WTC11 (cell line): ENCODE results near the gene CCDC126.

ENCODE experiments used
- CREM ChIP-seq: sonication (generic); formaldehyde crosslinking; IDR thresholded peaks from 2 replicates; pipeline ENCODE4 v1.8.1; 2022; ENCODE audit warnings: mild to moderate bottlenecking, missing genetic modification reagents, moderate library complexity
- GRHL2 ChIP-seq: fragments of 250-450 bp; sonication (Bioruptor Pico); IDR thresholded peaks from 2 replicates; pipeline ENCODE4 v1.8.0; 2022; ENCODE audit warnings: mild to moderate bottlenecking, moderate library complexity; ENCODE audit not compliant: insufficient replicate concordance, severe bottlenecking
- GTF2I ChIP-seq: fragments of 250-450 bp; sonication (Bioruptor Pico); conservative IDR thresholded peaks from 2 replicates; pipeline ENCODE4 v1.4.0; 2021; ENCODE audit warnings: mild to moderate bottlenecking
- SMAD4 ChIP-seq: sonication (generic); formaldehyde crosslinking; IDR thresholded peaks from 2 replicates; pipeline ENCODE4 v1.8.0; 2022; ENCODE audit warnings: mild to moderate bottlenecking, missing genetic modification reagents
- ZNF416 ChIP-seq: fragments of 250-450 bp; sonication (Bioruptor Pico); IDR thresholded peaks from 2 replicates; pipeline ENCODE4 v1.9.0; 2021; ENCODE audit warnings: mild to moderate bottlenecking, inconsistent platforms
- TF ChIP-seq, protein P1 (sequence below): fragments of 200-600 bp; IDR thresholded peaks from 2 replicates; pipeline ENCODE4 v1.8.0; 2022; ENCODE audit warnings: antibody characterized with exemption
- TF ChIP-seq, protein P2 (sequence below): sonication (generic); formaldehyde crosslinking; IDR thresholded peaks from 2 replicates; pipeline ENCODE4 v1.8.1; 2023; ENCODE audit warnings: mild to moderate bottlenecking, missing genetic modification reagents, moderate library complexity
- TF ChIP-seq, protein P3 (sequence below): sonication (generic); formaldehyde crosslinking; IDR thresholded peaks from 2 replicates; pipeline ENCODE4 v1.8.0; 2022; ENCODE audit warnings: mild to moderate bottlenecking, missing genetic modification reagents
- TF ChIP-seq, protein P4 (sequence below): fragments of 250-450 bp; sonication (Bioruptor Pico); IDR thresholded peaks from 2 replicates; pipeline ENCODE4 v1.9.0; 2021; ENCODE audit warnings: mild to moderate bottlenecking
- TF ChIP-seq, protein P5 (sequence below): sonication (generic); formaldehyde crosslinking; IDR thresholded peaks from 2 replicates; pipeline ENCODE4 v1.8.0; 2022; ENCODE audit warnings: missing genetic modification reagents
- TF ChIP-seq, protein P6 (sequence below): fragments of 250-450 bp; sonication (Bioruptor Pico); IDR thresholded peaks from 2 replicates; pipeline ENCODE4 v1.9.0; 2021; ENCODE audit warnings: mild to moderate bottlenecking

DNA sequence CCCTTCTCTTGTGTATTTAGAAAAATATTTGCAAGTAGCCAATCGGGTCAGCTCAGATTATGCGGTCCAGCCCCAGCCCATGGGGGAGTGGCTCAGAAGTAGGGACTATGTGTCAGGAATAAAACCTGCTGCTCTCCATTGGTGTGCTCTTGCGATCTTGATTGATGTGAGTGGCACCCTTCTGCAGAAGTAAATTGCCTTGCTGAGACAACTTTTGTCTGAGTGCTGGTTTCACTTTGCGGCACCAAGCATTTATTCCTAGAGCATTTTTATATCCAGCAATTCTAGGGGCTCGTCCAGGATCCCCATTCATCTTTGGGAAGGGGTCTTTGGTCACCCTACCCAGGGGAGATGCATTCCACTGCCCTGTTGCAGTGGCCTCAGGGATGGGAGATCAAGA, 56.8 kb downstream of the CCDC126 start:
- TF ChIP-seq, protein P1, sequence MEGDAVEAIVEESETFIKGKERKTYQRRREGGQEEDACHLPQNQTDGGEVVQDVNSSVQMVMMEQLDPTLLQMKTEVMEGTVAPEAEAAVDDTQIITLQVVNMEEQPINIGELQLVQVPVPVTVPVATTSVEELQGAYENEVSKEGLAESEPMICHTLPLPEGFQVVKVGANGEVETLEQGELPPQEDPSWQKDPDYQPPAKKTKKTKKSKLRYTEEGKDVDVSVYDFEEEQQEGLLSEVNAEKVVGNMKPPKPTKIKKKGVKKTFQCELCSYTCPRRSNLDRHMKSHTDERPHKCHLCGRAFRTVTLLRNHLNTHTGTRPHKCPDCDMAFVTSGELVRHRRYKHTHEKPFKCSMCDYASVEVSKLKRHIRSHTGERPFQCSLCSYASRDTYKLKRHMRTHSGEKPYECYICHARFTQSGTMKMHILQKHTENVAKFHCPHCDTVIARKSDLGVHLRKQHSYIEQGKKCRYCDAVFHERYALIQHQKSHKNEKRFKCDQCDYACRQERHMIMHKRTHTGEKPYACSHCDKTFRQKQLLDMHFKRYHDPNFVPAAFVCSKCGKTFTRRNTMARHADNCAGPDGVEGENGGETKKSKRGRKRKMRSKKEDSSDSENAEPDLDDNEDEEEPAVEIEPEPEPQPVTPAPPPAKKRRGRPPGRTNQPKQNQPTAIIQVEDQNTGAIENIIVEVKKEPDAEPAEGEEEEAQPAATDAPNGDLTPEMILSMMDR: no peak
- TF ChIP-seq, protein P2, sequence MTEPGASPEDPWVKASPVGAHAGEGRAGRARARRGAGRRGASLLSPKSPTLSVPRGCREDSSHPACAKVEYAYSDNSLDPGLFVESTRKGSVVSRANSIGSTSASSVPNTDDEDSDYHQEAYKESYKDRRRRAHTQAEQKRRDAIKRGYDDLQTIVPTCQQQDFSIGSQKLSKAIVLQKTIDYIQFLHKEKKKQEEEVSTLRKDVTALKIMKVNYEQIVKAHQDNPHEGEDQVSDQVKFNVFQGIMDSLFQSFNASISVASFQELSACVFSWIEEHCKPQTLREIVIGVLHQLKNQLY (CRISPR knock-in tag): no peak
- TF ChIP-seq, protein P3, sequence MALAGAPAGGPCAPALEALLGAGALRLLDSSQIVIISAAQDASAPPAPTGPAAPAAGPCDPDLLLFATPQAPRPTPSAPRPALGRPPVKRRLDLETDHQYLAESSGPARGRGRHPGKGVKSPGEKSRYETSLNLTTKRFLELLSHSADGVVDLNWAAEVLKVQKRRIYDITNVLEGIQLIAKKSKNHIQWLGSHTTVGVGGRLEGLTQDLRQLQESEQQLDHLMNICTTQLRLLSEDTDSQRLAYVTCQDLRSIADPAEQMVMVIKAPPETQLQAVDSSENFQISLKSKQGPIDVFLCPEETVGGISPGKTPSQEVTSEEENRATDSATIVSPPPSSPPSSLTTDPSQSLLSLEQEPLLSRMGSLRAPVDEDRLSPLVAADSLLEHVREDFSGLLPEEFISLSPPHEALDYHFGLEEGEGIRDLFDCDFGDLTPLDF: no peak
- no peak for TF ChIP-seq GTF2I (CRISPR knock-in tag)
- no peak for TF ChIP-seq SMAD4 (CRISPR knock-in tag)
- TF ChIP-seq, protein P4, sequence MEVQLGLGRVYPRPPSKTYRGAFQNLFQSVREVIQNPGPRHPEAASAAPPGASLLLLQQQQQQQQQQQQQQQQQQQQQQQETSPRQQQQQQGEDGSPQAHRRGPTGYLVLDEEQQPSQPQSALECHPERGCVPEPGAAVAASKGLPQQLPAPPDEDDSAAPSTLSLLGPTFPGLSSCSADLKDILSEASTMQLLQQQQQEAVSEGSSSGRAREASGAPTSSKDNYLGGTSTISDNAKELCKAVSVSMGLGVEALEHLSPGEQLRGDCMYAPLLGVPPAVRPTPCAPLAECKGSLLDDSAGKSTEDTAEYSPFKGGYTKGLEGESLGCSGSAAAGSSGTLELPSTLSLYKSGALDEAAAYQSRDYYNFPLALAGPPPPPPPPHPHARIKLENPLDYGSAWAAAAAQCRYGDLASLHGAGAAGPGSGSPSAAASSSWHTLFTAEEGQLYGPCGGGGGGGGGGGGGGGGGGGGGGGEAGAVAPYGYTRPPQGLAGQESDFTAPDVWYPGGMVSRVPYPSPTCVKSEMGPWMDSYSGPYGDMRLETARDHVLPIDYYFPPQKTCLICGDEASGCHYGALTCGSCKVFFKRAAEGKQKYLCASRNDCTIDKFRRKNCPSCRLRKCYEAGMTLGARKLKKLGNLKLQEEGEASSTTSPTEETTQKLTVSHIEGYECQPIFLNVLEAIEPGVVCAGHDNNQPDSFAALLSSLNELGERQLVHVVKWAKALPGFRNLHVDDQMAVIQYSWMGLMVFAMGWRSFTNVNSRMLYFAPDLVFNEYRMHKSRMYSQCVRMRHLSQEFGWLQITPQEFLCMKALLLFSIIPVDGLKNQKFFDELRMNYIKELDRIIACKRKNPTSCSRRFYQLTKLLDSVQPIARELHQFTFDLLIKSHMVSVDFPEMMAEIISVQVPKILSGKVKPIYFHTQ (CRISPR knock-in tag): no peak
- TF ChIP-seq ZNF416 (CRISPR knock-in tag): no peak
- TF ChIP-seq, protein P5, sequence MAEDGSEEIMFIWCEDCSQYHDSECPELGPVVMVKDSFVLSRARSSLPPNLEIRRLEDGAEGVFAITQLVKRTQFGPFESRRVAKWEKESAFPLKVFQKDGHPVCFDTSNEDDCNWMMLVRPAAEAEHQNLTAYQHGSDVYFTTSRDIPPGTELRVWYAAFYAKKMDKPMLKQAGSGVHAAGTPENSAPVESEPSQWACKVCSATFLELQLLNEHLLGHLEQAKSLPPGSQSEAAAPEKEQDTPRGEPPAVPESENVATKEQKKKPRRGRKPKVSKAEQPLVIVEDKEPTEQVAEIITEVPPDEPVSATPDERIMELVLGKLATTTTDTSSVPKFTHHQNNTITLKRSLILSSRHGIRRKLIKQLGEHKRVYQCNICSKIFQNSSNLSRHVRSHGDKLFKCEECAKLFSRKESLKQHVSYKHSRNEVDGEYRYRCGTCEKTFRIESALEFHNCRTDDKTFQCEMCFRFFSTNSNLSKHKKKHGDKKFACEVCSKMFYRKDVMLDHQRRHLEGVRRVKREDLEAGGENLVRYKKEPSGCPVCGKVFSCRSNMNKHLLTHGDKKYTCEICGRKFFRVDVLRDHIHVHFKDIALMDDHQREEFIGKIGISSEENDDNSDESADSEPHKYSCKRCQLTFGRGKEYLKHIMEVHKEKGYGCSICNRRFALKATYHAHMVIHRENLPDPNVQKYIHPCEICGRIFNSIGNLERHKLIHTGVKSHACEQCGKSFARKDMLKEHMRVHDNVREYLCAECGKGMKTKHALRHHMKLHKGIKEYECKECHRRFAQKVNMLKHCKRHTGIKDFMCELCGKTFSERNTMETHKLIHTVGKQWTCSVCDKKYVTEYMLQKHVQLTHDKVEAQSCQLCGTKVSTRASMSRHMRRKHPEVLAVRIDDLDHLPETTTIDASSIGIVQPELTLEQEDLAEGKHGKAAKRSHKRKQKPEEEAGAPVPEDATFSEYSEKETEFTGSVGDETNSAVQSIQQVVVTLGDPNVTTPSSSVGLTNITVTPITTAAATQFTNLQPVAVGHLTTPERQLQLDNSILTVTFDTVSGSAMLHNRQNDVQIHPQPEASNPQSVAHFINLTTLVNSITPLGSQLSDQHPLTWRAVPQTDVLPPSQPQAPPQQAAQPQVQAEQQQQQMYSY (CRISPR knock-in tag): no peak
- TF ChIP-seq, protein P6, sequence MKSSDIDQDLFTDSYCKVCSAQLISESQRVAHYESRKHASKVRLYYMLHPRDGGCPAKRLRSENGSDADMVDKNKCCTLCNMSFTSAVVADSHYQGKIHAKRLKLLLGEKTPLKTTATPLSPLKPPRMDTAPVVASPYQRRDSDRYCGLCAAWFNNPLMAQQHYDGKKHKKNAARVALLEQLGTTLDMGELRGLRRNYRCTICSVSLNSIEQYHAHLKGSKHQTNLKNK (CRISPR knock-in tag): no peak
- TF ChIP-seq CREM: no peak
- no peak for TF ChIP-seq GRHL2 (CRISPR knock-in tag)
